GM19035 (cell line): Measurements from ENCODE around the gene LYSMD2.
A peak's percentile ranks its signal among the peaks of the same experiment; 100 is the strongest.

Experiments
- ATAC-seq: cut with Tn5 transposase; IDR thresholded peaks from one replicate; pipeline ENCODE4 v1.9.1; 2021; ENCODE audit not compliant: unreplicated experiment

Gene LYSMD2

DNA sequence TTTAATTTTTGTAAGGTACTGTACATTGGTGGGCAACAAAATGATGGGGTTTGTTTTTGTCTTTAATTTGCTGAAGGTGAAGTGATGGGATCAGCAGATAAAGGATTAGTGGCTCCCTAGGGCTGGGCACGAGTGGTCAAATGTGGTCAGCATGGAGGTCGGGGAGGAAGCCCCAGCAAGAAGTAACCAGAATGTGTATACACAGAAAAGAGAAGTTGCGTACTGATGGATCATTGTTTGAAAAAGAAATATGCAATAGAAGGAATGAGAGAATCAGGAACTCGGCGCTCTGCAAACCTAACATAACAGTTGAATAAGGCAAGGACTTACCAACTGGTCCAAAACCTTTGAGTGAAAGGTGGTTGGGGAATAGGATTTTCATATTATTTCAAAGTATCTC is 15.4 kb upstream of the LYSMD2 start:
- ATAC-seq: no peak

DNA sequence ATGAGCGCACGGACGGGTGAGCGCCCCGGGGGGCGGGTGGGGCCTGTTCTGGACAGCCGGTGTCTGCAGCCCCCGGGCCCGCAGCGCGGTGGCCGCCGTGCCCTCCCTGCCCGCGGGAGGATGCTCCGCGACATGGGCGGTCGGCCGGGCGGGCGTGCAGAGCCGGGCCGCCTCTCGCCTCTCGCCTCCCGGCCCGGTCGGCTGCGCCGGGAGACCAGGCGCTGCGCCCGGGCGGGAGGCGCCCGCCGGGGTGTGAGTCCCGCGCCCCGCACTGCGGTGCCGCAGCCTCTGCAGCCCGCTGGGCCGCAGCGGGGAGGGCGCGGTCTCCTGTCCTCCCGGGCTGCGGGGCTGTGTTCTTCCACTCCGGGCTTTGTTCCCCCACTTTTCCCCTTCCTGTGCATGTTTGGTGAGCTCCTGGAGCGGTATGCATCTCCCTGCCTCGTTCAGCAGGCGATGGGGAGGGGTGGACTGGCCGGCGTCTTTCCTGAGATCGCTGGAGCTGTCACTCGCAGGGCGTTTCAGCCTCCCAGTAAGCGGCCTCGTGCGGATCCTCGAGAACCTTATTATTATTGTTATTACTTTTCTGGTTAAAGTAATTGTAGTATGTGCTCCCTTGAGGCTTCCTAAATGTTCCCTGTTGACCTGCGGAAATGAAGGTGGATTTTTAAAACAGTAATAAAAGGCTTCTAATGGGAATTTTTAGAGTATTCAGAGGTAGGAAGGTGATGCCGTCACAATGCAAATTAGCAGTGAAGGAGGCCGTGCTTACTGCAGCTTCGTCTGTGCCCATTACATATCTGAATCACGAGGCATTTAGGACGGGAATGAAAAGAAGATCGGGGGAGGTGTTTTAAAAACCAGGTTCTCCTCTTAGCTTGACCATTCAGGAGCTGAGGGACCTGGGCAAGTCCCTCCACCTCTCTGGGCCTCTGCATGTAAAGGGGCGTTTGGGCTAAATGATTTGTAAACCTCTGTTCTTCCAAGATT is 14.5 kb upstream of the LYSMD2 start:
- peak; percentile 43 for ATAC-seq

DNA sequence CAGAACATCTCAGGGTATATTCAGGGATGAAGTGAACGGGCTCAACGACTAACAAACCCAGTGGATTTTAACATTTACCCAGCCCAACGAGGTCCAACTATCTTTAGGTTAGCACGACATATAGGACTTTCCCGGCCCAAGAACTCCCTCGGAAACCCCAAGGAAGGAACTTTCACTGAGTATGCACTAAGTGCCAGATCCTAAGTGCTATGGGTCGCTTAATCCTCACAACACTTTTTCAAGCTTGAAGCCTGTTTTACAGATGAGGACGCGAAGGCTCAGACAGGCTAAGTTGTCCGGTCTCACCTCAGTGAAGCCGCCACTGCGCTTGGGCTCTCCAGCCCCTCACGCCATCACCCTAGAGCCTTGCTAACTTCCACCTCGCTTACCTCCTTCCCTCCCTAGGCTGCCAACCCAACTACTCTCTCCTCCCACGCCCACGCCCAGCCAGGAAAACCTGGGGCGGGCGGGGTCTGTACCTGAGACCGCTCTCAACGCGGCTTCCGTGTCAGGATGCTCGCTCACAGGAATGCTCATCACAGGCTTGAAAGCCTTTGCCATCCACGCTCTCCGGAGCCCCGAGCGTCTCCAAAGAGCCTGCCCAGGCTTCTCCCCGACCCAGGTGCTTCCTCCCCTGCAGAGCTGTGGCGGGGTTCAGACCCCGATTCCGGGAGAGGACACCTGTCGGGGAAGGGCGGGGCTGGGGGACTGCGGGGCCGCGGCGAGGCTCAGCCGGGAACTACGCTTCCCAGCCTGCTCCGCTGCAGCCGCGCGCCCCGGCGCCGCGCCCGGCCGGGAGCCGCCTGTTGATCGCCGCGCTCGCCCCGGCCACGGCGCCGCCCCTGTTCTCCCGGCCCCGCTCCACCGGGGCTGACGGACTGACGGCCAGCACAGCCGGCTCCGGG is 13.6 kb upstream of the LYSMD2 start, which contains the start of gene TMOD2:
Gene TMOD2 (plus strand): TSS at position 806 of the 905 bp plus-strand sequence. CDS start 14,845 bp downstream, outside the sequence.
- peak; percentile 81 for ATAC-seq

DNA sequence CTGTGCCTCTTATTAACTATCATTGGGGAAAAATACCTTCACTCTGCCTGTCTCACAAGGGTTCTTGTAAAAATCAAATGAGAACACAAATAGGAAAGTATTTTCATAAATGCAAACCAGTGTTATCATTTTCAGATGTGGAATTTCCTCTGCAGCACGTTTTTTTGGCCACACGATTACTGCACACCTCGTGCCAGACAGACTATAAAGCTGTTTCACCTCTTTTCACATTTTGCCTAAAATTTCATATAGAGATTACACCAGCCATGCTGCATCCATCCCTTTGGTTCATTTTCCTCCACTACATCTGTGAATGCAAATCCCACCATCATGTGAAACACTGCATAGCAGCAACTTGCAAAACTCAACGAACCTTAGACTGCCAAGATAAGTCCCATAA is 12.7 kb upstream of the LYSMD2 start:
- no peak for ATAC-seq

DNA sequence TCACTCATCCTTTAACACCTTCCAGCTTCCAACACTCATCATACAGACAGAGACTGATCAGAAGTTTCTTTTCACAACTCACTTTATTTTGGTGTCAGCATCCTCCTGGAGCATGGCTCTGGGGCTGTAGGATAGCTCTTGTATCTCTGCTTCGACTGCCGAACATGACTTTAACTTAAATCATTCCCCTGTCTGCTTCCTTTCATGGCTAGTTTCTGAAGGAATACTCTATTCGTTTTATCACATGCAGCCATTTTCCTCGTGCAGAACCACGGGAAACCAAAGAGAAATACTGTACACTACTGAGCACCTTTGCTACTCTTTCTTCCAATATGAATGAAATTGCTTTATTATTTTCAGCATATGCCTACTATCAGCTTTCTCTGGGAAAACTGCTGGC is 11.9 kb upstream of the LYSMD2 start:
- ATAC-seq: no peak

DNA sequence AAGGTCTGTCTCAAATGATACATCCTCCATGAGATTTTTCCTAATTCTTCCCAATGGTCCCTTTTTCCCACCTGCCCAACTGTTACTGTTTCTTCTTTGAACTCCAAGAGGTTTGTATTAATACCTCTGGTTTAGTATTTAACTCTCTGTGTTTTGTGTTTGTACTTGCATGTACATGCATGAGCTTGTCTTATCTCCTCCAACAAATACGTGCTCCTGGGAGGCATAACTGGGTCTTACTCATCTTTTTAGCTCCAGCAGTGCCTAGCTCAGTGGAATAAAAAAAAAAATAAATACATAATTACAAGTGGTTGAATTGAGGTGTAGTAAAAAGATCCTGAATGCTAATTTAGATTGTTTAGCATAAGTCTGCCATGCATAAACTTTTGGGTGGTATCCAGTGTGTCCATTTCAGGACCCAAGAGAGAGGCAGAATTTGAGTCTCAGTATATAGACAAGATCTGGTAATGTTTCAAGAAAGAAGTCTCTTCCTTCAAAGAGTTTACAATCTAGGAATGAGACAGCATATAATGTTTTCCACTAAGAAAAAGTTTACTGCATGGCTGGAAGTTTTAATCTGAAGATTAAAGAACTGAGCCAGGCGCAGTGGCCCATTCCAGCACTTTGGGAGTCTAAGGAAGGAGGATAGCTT is 1.7 kb upstream of the LYSMD2 start:
- no peak for ATAC-seq

DNA sequence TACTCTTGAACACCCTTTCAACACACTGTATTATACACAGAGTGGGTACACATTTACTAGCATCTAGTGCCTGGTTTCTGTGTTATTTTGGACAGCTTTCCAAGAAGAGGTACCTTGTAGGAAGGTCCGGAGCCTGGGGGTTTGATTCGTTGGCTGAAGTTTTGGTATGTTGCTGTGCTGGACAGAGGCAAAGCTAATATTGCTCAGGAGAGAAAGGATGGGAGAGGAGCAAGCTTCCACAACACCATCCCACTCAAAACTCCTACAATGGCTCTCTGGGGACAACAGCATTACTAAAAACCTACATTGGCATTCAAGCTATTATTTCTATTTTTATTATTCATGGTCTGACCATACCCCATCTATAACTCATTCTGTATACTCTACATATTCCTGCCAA is 1.1 kb upstream of the LYSMD2 start:
- no peak for ATAC-seq

DNA sequence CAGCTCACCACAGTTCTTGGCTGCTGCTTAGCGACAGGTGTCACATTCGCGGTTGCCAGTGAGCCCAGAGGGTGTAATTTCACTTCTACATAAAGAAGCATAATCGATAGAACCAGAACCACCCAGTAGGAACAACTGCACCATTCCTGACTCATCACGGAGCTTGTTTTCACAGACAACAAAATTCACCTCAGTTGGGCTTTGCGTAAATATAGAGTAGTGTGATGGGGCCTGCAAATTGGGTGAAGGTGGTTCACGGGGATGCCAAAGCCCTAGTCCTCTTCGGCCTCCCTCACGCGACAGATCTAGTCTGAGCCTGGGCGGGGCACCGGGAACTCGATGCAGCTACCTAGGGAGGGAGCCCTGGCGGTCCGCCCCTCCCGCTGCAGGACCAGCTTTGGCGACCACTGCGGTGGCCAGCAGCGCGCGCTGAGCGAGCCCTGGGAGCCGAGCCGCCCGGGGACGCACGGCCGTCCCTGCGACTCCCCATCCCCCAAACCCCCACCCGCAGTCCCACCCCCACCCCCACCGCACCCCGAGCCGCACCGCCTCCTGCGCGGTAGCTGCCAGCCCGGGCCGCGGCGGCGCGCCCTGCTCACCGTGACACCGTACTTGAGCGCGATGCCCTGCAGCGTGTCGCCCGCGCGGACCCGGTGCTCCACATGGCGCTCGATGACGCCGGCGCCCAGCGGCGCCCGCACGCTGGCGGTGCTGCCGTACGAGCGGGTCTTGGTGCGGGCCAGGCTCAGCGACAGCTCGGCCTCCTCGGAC is 519 bp downstream of the LYSMD2 start:
- ATAC-seq: peak; percentile 38

DNA sequence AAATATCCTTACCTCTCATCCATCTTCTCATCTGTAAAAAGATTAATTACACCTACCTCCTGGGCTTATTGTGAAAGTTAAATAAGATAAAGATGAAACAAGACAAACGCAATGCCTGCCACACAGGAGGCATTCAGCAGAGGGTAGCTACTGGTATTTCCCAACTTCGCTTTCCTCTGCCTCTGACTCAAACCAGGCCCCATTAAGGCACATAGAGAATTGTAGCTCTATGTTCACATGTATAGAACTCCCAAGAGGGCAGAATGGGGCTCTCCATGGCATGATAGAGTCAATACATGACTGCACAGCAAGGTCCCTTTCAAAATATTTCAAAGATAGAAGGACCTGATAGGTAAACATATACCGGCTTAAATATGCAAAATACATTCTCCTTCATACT is 1.4 kb downstream of the LYSMD2 start:
- ATAC-seq: no peak

DNA sequence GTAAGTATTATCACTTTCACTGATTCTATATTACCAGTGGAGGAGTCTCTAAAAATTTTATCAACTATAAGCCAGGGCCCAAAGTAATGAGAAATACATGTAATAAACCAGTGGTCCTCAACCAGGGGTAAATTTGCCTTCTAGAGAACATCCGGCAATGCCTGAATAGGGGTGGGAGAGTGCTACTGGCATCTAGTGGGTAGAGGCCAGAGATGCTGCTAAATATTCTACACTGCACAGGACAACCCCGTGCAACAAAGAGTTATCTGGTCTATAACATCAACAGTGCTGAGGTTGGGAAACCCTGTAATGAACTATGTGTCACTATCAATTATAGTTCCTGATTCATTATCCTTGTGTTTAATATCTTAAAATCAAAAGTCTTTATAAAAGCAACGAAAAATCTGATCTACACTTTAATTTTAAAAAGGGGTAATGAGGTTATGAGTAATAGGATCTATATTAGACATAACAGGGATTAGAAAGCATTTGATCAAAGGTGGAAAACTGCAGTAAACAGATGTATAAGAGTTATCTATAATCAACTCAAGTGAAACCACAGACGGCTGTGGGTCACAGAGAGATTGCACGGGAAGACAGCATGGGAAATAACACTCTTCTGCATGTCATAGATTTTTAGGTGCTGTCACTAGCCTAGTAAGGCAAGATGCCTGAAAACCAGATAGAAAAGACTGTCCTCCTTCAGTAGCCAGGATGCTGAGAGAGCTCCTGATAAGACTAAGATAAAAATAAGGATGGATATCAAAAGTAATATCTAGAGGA is 2.0 kb downstream of the LYSMD2 start:
- no peak for ATAC-seq

DNA sequence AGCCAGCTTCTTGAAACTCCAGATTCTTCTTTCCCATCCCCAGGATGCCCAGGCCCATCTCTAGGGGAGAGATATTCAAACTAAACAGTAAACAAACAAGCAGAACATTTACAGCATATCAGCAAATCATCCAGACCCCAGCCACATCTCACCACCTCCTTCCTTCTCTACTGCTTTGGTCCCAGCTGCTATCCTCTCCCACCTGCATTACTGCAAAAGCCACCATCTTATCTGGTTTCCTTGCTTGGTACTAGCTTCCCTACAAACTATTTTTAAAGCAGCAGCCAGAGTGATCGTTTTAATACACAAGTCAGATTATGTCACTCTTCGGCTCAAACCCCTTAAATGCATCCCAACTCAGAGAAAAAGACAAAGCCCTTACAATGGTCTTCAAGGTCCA is 4.8 kb downstream of the LYSMD2 start:
- ATAC-seq: no peak

DNA sequence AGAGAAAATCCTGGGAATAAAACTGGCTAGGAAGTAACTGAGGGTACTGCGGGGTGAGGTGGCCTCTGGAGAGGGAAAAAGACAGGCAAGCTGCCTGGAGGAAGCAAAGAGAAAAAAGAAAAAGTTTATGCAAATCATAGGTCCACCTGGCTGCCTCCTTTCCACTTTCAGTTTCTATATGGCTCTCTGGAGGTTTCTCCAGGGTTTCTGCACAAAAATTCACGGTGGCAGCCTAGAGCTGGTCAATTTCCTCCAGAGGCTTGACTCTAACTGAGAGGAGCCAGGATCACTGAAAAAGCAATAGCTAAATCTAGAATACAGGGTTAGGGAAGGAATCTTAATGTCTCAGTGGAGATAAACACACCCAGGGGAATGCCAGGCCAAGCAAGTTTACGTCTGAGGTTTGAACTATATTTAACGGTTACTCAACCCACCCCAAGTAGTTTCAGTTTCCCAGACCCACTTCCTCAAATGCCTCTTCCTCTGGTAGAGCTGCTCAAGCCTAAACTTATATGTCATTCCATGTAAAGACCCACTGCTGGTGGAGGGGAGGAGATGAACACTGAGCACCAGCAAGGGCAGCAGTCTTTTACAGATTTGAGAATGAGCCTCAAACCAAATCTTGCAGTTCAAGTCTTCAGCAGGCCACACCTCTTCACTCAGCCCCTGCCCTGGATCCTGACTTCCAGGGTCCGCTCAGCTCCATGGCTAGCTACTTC is 5.7 kb downstream of the LYSMD2 start:
- peak; percentile 73 for ATAC-seq

DNA sequence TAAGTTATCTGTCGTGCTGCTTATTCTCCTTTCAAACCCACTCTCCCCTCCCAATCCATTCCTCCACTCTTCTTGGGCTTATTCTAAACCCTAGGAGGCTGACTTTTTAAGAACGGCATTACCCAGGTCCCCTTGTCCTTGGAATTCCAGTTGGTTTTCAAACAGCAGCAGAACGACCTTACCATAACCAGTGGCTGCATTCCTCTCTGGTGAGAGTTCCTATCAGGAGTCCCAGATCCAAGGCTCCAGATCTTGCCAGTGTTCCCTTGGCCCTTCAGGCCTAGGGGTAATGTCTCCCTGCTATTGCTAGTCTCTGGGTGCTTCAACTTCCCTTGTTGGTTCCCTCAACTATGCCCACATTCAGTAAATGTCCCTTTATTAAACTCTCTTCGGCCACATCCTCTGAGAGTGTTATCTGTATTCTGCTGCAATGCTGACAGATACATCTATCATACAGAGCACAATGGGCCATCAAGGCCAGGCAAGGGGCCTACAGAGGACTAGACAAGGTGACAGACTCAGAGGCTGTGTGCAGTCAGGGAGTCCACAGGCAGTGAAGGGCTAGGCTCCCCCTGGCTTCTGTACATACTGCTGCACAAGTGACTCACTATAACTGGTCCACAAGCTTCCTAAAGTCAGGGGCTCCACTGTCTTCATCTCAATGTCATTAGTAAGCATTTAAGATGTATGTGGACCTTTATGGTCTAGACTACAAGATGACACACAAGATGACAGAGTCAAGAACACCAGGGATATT is 10.1 kb downstream of the LYSMD2 start:
- ATAC-seq: no peak

DNA sequence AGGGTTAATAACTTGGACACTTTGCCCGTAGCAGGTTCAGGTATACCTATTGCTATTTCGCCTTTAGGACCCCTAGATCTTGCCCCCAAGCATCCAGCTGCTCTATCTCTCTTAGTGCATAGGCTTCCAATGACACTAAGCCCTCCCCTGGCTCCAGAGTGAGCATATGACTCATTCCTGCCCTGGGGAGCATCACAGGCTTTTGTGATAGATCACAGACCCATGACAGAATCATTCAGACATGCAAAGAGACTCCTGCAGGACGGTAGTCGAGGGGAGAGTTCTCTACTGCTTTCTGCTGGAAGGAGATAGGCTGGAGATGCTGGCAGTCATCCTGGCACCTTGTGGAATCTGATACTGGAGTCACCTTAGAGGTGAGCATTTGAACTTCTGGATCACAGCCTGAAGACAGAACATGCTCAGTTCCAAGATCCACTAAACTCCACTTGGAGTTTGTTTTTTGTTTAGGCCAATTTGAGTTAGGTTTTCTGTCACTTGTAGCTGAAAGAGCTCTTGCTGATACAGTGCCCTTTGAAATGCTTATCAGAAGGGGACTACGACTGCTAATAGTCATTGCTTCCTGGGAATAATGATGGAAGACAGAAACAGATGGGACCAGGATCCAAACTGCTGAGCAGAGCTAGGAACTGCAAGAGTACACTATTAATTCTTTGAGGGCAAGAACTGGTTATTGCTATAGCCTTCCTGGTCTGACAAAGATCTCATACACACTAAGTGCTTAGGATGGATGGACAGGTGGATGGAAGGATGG is 11.0 kb downstream of the LYSMD2 start:
- peak; percentile 65 for ATAC-seq

DNA sequence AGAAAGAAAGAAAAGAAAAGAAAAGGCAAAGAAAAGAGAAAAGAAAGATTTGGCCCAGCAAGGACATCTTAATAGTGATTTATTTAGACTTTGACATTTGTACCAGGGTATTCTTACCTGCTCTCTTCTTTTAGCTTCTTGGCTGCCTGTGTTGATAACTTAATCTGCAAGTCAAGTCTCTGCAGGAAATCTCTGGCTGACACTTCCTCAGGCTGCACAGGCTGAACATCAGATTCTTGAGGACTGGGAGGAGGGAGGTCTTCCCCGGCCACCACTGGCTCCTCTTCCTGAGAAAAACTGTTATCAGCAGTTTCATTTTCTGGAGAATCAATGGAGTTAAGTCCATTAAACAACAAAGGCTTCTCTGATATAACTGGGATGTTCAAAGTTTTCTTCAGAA is 12.8 kb downstream of the LYSMD2 start:
- no peak for ATAC-seq

DNA sequence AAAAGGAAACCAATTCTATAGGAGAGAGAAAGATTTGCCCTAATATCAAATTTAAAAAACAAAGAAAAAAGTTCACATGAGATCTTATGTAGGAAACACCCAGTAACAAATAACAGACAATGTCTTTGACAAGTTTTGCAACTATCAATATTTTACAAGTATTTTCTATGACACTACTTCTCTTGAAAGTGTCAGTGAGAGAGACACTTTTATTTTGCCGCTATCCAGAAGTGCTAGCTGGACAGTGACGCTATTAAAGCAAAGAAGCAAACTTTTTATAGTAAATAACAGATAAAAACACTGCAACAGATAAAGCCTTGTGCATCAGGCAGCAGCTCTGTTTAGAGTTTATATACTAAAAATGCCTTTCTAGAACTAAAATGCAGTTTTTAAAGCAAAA is 13.3 kb downstream of the LYSMD2 start:
- no peak for ATAC-seq

DNA sequence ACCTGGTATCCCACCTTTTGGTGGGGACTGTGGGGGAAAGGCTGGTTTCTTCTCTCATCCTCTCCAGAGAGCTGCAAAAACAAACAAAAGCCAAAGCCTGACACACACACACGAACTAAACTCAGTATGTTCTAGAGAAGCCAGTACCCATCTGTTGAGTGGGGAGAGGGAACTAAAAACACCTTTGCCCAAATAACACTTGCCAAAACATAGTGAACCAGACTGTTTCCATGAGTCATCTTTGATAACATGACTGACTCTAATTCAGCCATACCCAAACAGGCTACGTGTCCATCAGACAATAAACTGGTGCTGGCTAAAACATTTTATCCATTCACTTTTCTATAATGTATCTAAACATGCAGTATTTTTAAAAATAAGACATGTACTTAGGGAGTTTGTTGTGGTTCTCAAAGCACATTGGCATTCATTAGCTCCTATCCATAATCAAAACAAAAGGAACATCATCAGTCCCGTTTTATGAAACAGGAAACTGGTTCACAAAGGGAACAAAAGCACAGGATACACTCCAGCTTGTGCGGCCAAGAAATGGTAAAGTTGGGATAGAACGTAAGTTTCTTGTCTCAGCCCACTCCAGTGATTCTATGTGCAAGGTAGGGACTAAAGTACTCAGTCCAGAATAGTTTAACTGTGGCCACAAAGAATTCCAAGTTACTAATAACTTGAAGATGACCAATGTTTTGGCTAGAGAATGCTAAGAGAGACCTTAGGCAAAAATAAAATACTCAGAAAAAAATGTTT is 16.1 kb downstream of the LYSMD2 start:
- ATAC-seq: no peak
